HG03571 (cell line): ENCODE results near the gene MAGI2.

Source experiments
- ATAC-seq: cut with Tn5 transposase; IDR thresholded peaks from one replicate; pipeline ENCODE4 v1.9.1; 2021; ENCODE audit not compliant: unreplicated experiment

Gene MAGI2

DNA sequence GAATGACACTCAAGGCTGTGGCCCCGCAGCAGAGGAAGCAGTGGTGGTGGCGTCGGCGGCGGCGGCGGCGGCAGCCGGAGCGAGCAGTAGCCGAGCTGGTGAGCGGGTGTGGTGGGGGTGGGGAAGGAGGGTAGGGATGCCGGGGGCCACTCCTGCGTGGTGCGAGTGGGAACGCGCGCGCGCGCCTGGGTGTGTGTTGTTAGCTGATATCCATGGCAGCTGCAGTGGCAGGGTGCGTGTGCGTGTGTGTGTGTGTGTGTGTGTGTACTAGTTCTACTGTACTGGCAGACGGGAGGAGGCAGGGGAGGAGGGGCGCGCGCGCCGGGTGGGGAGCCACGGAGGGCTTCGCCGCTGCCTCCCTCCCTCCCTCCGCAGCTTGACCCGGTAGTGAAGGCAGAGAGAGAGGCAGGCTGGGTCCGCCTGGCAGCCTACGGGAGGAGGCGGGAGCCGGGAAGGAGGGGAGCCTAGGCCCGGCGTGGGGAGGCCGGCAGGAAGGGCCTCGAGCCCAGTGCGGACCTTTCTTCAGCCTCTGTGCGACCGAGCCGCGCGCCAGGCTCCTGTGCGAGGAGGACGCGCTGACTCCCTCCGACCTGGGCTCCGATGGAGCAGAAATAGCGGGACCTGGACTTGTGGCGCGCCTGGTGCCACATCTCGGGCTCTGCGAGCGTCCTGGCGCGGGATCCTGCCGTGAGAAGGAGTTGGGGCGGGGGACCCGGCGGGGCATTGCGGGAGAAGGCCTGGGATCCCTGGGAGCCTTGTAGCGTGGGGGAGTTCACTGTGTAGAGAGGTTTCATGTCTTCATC, at the start of gene MAGI2:
Gene MAGI2 (minus strand): TSS at position 110 of the 803 bp plus-strand sequence. CDS start 347 bp downstream, outside the sequence.
- ATAC-seq: no peak

DNA sequence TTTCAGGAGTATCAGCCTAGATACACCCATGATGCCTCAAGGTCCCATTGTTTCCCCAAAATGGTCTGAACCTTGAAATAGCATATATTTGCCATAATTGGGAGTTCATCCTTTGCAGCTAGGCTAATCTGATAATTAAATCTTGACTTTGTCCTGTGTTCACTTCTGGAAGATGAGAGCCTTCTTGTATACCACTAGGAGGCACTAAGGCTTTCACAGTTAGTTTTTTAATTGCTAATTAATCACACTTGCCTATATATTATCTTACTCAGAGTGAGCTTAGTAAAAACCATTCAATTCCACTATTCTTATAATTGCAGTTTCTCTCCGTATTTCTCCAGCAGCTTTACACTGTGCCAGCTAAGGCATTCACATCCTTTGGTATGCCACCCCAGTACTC, 48.7 kb upstream of the MAGI2 start:
- no peak for ATAC-seq

DNA sequence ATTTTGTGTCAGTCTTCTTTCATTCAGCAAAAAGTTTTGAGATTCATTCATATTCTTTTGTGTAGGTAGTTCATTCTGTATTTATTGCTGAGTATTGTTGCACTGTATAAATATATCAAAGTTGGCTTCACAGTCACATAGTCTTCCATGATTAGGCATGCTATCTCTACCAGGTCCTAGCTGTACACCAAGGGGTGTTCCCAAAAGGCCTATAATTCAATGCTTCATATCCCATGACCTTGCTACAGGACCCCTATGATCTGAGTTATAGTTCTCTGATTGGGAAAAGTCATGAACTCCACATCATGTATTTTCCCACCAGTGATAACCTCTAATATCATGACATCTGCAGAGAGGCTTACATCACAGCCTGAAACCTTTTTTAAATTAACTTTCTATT, 47.3 kb upstream of the MAGI2 start:
- ATAC-seq: no peak

DNA sequence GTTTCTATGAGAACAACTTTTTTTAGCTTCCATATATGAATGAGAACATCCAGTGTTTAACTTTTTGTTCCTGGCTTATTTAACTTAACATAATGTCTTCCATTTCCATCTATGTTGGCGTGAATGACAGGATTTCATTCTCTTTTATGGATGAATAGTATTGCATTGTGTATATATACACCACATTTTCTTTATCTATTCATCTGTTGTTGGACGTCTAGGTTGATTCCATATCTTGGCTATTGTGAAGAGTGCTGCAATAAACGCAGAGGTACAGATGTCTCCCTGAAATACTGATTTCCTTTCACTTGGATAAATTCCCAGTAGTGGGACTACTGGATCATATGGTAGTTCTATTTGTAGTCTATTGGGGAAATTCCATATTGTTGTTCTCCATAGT, 44.3 kb upstream of the MAGI2 start:
- ATAC-seq: no peak

DNA sequence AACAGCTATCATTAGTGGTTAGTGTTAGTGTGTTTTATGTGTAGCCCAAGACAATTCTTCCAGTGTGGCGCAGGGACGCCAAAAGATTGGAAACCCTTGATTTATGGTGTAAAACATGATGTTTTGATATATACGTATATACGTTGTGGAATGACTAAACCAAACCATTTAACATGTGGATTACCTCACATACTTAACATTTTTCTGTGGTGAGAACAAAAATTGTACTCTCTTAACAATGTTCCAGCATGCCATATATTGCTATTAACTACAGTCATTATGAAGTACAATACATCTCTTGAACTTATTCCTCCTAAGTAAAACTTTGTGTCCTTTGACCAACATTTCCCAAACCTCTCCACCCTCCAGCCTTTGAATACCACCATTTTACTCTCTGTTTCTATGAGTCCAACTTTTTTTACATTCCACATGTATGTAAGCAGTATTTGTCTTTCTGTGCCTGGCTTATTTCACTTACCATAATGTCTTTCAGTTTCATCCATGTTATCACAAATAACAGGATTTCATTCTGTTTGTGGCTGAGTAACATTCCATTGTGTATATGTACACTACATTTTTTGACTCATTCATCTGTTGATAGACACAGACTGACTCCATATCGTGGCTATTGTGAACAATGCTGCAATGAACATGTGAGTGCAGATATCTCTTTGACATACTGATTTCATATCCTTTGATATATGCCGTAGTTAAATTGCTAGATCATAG, 42.2 kb upstream of the MAGI2 start:
- ATAC-seq: no peak

DNA sequence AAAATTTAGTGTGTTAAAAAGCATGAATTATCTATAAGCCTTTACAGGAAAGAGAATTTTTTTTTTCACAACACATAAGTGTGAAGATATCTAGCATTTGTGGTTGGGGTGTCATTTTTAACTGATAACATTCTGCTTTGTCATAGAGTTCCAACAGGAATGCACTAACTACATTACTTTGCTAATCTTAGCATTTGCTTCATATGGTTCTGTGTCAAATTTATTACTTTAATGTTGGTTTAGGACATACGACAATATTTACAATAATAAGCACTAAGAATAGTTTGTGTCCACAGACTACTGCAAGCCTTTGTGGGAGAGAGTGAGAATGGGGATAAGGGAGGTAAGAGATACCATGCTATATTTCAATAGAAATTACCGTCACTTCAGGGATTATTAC, 40.6 kb upstream of the MAGI2 start:
- no peak for ATAC-seq

DNA sequence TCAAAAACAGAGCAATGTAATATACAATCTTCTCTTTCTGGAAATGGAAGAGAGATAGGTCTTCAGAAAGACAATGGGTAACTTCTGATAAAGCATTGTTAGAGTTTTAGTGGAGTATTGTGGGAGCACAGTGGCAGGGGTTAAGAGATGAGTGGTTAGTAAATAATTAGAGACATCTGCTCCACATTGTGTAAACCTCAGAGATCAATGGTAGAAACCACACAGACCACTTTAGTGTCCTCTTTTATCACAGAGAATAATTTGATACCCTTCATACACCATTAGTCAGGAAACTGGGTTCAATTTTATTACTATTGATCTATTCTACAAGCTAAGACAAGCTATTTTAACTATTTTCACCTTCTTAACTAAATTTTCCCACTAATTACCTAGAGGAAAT, 35.9 kb upstream of the MAGI2 start:
- ATAC-seq: no peak

DNA sequence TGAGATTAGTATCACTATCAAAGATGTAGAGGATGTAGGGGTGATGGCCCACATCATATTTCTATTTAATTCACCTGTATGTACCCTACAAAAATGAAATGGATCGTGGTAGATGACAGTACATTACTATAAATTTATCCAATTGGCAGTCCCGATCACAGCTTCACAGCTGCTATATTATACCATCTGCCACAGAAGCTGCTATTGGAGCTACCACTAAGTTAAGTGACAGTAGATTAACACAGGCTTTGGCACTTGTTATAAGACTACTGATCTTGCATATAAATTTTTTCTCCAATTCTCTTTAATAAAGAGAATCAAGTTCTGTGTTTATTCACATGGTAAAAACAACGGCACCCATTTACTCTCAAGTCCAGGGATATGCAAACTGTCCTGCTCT, 24.9 kb upstream of the MAGI2 start:
- no peak for ATAC-seq

DNA sequence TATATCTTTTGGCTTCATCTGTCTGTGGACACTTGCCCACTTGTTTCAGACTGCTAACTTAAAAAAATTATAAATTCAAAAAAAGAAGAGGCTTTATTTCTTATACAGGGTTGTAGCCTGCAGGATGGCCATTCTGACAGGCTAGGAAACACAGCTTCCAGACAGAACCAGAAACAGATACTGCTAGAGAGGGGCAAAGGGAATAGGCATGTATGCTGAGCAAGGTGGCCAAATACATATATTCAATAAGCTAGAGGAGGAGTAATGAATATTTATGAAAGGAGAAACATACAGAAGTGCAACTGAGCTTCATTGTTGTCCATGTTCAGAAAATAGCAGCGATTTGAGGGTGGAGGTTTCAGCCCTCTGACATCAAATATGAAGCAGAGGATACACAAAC, 22.0 kb upstream of the MAGI2 start:
- ATAC-seq: no peak

DNA sequence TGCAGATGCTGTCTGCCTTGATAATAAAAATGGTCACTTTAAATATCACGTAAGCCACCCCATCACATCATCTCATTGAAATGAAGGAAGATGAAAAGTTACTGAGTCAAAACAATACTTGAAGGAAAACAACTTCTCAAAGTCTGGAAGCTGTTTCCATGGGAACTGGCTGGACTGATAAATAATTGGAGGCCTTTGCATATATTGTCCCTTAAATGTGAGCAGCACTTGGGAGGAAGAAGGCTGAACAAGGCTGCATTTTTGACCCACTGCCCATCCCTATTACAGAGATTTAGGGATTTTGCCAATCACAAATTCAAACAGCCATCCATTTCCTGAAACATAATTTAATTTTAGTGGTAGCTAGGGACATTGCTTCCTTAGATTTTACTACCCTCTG, 18.2 kb upstream of the MAGI2 start:
- no peak for ATAC-seq

DNA sequence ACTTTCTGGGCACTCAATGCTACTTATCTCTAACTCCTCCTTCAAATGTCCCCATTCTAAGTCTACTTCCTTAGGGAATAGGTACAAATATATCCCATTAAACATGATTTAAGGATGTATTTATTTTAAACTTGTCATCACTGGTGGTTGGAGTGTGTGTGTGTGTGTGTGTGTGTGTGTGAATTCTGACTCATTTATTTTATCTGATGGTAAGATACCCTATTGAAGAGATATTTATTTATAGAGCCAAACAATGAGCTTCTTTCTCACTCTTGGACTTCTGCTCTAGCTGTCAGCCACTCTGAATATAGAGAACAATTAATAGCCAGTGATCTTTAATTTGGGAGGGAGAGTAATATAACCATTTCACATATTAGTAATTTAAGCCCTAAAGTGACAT, 17.8 kb upstream of the MAGI2 start:
- ATAC-seq: no peak

DNA sequence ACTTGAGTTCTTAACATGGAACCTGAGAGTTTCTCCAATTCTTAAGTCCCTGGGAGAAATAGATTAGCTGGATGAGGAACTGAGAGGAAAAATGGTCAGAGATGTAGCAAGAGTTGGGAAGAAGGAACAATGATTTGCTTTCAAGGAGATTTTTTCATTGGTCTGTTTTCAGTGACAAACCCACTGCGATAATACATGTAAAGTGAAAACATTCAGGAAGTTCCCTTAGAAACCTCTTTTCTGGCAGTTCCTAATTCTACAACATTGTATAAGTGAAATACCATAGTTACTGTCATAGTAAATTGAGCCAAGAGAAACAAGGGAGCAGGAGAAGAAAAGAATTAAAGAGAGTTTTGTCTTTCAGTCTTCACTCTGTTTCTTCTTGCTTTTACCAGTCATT, 12.1 kb upstream of the MAGI2 start:
- no peak for ATAC-seq

DNA sequence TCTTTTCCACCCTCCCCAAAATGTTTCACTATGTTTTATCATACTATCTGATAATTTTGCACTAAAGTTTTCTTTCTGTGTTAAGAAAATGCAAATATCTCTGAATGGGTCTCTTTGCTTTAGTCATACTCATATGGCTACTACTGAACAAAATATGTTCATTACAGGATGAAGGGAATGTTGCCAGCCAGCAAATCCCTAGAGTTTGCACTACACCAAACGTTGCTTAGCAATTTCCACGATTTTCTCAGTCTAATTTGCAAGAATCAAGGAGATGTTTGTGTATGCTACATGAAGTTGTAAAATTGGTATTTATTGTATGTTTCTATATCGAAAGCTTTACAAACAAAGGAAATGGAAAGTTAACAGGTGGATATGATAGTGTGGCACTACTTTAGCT, 10.6 kb upstream of the MAGI2 start:
- ATAC-seq: no peak

DNA sequence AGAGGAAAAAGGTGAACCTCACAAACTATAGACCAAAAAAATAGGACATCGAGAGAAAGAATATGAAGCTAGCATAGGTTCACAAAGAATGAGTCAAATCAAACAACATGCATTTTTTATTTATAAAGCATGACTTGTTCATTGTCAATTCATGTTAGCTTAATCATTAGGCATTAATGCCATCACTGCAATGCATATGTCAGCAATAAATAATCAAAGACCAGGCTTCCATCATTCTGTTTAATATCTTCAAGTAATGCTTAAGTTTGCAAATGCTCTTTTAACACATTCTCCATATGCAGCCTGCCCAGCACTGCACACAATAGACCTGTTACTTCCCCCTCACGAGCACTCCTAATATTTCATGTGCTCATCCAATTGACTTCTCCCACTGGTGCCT, 8.9 kb upstream of the MAGI2 start:
- no peak for ATAC-seq

DNA sequence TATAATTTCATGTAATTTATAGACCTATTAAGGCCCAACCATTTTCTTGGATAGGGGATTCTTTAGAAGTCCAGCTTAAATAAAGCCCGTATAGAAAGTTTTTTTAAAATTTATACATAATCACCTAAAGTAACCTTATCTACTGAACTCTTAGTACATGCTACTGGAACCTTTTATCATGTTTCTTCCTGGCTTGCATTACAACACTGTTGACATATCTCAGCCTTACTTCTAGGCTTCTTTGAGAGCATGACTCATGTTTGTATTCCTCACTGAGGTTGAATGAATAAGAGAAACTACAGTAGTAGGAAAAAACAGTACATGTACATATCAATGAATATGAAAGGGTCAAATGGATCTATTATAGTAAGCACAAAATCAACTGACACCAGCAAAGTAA, 8.2 kb upstream of the MAGI2 start:
- no peak for ATAC-seq

DNA sequence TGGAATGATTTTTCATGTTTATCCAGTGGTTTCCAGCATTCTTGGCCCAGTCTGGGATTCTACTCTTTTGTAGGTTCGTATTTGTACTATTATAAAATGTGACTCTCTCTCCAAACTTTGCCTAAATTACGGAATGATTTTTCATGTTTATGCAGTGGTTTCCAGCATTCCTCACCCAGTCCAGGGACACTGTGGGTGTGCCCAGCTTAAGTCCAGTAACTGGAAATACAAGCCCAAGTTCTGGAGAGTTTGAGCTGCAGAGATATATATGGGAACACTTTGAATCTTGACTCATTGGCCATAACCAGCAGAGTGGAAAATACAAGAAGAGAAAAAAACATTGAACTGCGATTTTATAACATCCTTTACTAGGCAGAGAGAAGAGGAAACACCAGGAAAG, 5.9 kb upstream of the MAGI2 start:
- ATAC-seq: no peak

DNA sequence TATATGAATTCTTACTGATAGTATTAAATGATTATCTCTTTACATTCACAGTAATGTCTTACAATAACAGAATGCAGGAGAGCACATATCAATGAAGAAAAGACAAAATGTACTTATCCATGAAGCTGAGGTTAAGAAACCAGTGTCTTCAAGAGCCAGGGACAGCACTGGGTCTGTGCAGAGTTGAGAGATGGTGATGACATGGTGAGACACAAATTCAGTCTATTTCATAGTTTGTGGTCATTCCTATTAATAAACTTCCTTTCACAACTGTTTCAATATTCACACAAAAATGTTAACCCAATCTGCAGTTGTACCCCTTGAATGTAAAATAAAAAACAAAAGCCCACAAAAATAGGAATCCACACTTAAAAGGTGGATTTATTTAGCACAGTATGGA, 5.3 kb upstream of the MAGI2 start:
- ATAC-seq: no peak

DNA sequence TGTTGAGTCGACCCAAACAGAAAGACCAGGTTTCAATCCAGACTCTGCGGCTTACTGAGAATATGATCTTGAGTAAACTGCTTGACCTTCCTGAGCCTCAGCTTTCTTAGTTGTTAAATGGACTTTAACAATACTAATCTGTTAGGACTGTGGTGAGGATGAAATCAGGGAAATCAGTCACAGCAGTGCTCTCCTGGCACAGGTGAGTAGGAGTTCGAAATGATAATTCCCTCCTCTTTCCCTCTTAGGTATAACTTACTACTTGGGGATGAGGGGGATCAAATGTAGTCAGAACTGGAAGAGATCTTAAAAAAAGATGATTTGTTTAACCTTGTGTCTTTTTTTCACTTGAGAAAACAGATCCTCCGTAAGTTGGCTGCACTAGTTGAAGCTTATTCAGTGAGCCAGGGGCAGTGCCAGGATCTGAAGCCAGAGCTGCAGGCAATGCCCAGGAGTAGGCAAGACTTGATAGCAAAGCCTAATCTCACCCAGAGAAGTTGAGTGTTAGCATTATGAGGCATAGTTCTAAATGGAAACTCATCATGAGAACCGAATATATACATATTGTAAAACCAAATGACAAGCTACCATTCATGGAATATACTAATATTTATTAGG, 1.8 kb upstream of the MAGI2 start:
- no peak for ATAC-seq

DNA sequence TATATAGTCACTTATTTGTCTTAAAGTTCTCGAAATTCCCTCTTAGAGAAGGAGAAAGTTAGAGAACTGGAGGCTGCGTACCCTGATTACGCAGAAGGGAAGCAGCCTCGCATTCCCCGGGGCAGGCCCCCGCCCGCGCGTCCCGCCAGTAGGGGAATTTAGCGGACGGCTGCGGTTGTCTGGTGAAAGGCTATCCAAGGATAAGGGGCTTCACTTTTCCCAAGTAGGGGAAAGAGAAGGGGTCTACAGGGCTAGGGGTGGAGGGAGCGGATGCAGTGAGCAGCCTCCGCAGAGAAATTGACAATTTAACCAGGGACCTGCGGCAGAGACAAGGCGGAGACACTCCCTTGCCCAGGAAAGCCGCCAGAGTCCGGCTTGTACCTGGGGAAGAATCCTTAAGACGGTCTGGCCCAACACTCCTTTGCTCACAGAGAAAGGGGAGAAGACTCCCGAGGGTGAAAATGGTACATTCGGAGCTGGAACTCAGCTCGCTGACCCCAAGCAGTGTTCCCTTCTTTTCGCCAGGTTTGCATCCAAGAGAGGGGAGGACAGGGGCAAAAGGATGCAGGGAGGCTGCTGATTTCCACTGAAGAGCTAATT, 994 bp upstream of the MAGI2 start:
- ATAC-seq: no peak

DNA sequence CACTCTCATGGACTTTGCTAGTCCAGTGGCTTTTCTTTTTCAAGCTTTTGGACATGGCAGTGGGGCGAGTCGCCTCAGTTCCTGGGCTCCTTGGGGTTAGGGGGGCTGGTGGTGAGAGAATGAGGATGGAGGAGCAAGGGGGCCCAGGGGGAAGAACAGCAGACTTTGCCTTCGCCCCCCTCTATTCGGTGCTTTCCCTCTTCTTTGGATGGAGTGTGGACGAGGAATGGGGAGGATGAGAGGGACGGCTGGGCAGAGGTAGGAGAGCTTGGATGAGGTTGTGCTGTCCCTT, 255 bp downstream of the MAGI2 start:
- ATAC-seq: no peak

DNA sequence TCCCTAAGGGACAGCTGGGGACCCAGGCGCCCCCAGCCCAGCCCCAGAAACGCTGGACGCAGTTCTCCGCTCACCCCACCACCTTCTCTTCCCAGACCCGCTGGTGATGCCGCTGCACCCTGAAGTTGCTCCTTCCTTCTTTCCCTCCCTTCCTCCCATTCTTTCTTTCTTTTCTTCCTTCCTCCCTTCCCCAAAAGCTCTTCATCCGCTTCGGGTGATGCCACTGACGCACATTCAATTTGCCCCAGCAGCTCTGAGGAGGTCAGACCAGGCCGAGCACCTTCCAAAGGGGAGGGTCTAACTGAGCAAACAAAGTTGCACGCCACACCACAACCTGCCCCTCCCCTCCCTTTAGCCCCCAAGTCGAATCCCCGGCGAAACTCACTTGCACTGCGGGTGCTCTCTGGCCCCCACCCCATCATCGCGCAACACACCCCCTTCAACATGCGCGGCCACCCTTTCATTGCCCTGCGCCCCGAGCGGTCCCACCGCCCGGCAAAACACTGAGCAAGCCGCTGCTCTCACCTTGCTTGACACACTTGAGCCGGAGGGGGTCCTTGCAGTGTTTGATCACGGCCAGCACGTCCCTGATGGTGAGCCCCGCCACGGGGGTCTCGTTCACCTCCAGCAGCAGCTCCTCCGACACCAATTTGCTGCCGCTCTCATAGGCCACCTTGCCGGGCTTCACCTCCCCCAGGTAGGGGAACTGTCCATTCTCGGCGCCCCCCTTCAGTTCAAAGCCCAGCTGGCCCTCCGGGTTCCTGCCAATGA, 787 bp downstream of the MAGI2 start:
- ATAC-seq: no peak
